Measurements from ENCODE around the gene CCDC33.

- TF ChIP-seq EZH2 (IDR thresholded peaks at IDR 0.05) (no peak), SIN3A (IDR thresholded peaks at IDR 0.05; ENCODE audit: low read depth) (no peak), CBX3 (IDR thresholded peaks at IDR 0.05; ENCODE audit: low read depth) (no peak), REST (IDR thresholded peaks at IDR 0.05; ENCODE audit: low read depth) (no peak), CTCF (IDR thresholded peaks at IDR 0.05 in 2 of 3, conservative IDR thresholded peaks at IDR 0.05 in 1 of 3; ENCODE audit: borderline replicate concordance in 1 of 3, insufficient read depth in 1 of 3, low read depth in 2 of 3, low read length in 2 of 3) (no peak), MAX (IDR thresholded peaks at IDR 0.05) (no peak), POLR2A (IDR thresholded peaks at IDR 0.05; ENCODE audit: borderline replicate concordance, extremely low read depth, insufficient read depth, insufficient read length) (no peak), POLR2AphosphoS5 (IDR thresholded peaks at IDR 0.05; ENCODE audit: low read depth, low read length) (no peak), EZH2phosphoT487 (IDR thresholded peaks at IDR 0.05; ENCODE audit: borderline replicate concordance) (no peak), ZBTB33 (IDR thresholded peaks at IDR 0.05; ENCODE audit: extremely low read depth, insufficient replicate concordance, low read length) (no peak)
Observed at GRCh38 chr15:74191798-74192197, 44.3 kb upstream of the CCDC33 start.

Data from HCT116 (cell line).